Activated naive CD4-positive, alpha-beta T cell treated with anti-CD3 and anti-CD28 coated beads, Interleukin-2, amount 10 ng/mL, durations not matched to agents 7 days and 5 days (primary cell): ENCODE measurements around the gene BABAM1.

ENCODE experiments used
- CTCF ChIA-PET: fragments of 350-600 bp; sonication (Branson Sonifier 250); formaldehyde crosslinking; loops from one replicate; lab custom pipeline; 2021; ENCODE audit warnings: antibody characterized with exemption; lab: Charles Lee
- DNase-seq: peaks from one replicate; pipeline ENCODE4 v3.0.0-alpha.2; 2020
- H3K27ac Mint-ChIP-seq: one replicate; pipeline ENCODE4 v1.8.0; 2021; ENCODE audit warnings: mild to moderate bottlenecking, moderate library complexity, mixed read lengths
- H3K27me3 Mint-ChIP-seq: one replicate; pipeline ENCODE4 v1.8.0; 2021; ENCODE audit warnings: mild to moderate bottlenecking, mixed read lengths
- H3K36me3 Mint-ChIP-seq: one replicate; pipeline ENCODE4 v1.8.0; 2021; ENCODE audit warnings: mixed read lengths
- H3K4me1 Mint-ChIP-seq: one replicate; pipeline ENCODE4 v1.8.0; 2021; ENCODE audit warnings: mixed read lengths
- H3K4me3 Mint-ChIP-seq: one replicate; pipeline ENCODE4 v1.8.0; 2021; ENCODE audit warnings: mild to moderate bottlenecking, moderate library complexity, mixed read lengths
- H3K9me3 Mint-ChIP-seq: one replicate; pipeline ENCODE4 v1.8.0; 2021; ENCODE audit warnings: mixed read lengths

BABAM1 gene

GRCh38 chr19:17306285-17306714 lies 39.1 kb downstream of the BABAM1 start:
- Mint-ChIP-seq H3K9me3 (no peaks in the 10 kb centered on the region), H3K27ac (peak overlapping the region; percentile 85), H3K4me1 (peaks cover 72% of the 10 kb centered on the region), H3K36me3 (peaks cover 7% of the 10 kb centered on the region), H3K27me3 (no peaks in the 10 kb centered on the region), H3K4me3 (peak overlapping the region; percentile 89)
- CTCF ChIA-PET, result interaction anchor here (0.6 to 3.4 kb wide), 4 partner anchors 13 to 80 kb away, joined by 3 to 12 read pairs (median 4); no protein-coding TSS in a partner anchor
- DNase-seq, result no peak

DNA sequence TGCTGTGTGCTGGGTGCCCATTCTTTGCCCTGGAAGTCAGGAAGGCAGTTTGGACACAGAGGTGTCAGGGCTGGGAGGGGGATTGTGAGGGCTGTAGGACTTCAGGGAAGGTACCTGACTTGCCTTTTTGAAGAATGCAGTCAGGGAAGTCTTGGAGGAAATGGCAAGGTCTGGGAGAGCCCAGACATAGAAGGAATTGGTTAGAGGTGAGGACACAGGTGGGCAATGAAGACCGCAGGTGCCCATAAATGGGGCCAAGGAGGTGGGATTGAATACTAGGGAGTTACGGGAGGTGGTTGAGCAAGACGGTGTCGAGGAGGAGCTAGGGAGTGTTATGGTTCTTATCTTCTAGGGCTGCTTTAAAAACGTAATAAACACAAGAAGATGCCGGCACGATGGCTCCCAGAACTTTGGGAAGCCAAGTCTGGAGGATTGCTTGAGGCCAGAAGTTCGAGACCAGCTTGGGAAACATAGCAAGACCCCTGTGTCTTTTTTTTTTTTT lies 40.7 kb downstream of the BABAM1 start:
- Mint-ChIP-seq H3K27me3 (no peaks in the 10 kb centered on the region), H3K4me3 (peak overlapping the region; percentile 89), H3K4me1 (peaks cover 68% of the 10 kb centered on the region), H3K36me3 (peaks cover 13% of the 10 kb centered on the region), H3K9me3 (no peaks in the 10 kb centered on the region), H3K27ac (peak overlapping the region; percentile 50)
- DNase-seq, result no peak
- CTCF ChIA-PET, result interaction anchor here (3.4 kb wide), 1 partner anchor 78 kb away, joined by 12 read pairs; no protein-coding TSS in a partner anchor

GRCh38 chr19:17309198-17309964 lies 42.1 kb downstream of the BABAM1 start, which contains the start of gene DDA1:
DDA1 (plus strand) TSS chr19:17309563; CDS start chr19:17309655, 92 bp downstream.
- peak within 1 kb of the TSS; percentile 99 for H3K4me3 Mint-ChIP-seq
- H3K27ac Mint-ChIP-seq, result peak within 1 kb of the TSS; percentile 96
- H3K4me1 Mint-ChIP-seq, result peaks cover 60% of the 10 kb centered on the region
- DNase-seq, result peak; percentile 100
- CTCF ChIA-PET, result interaction anchor here (0.6 to 3.4 kb wide), 6 partner anchors 16 to 77 kb away, joined by 3 to 12 read pairs (median 5); no protein-coding TSS in a partner anchor
- no peaks in the 10 kb centered on the region for H3K27me3 Mint-ChIP-seq
- no peaks in the 10 kb centered on the region for H3K9me3 Mint-ChIP-seq
- H3K36me3 Mint-ChIP-seq, result peaks cover 19% of the 10 kb centered on the region

- no peak for DNase-seq
- Mint-ChIP-seq H3K27me3 (no peaks in the 10 kb centered on the region), H3K4me1 (peaks cover 54% of the 10 kb centered on the region), H3K27ac (peak overlapping the region; percentile 96), H3K36me3 (peaks cover 19% of the 10 kb centered on the region), H3K9me3 (no peaks in the 10 kb centered on the region), H3K4me3 (peak overlapping the region; percentile 99)
- CTCF ChIA-PET, result interaction anchor here (1.0 kb wide), 1 partner anchor 27 kb away, joined by 5 read pairs; no protein-coding TSS in a partner anchor
These were observed 42.8 kb downstream of the BABAM1 start for GRCh38 chr19:17309965-17310461.

DNA sequence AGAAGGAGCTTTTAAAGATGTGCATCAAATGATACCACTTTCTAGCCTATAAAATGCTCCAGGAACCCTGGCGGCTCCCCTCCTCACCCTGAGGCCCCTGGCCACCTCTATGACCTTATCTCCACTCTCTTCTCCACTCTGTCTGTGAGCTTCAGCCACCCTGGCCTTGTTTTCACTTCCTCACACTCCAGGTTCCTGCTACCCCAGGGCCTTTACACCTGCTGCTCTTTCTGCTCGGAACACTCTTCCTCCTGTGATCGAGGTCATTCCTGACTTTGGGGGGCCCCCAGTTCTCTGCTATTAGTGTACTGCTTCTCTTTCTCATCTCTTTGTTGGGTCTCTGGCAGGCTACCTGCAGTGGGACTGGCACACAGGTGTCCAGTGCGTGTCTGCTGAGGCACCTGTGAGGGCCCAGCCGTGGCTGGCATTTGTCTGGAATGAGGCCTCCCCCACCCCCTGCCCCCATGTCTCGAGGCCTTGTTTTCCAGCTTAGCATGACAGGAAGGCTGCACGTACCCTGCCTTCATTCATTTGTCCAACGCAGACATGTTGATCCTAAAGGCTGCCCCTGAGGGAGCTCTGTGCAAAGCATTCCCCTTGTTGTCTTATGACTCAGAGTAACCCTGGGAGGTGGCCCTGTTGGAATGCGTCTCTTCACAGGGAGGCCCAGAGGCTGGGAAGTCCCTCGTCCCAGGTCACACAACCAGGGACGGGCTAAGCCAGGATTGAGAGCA lies 44.4 kb downstream of the BABAM1 start:
- Mint-ChIP-seq H3K4me3 (peak overlapping the region; percentile 26), H3K4me1 (peaks cover 46% of the 10 kb centered on the region), H3K27ac (peak overlapping the region; percentile 65), H3K27me3 (no peaks in the 10 kb centered on the region), H3K36me3 (peaks cover 26% of the 10 kb centered on the region), H3K9me3 (no peaks in the 10 kb centered on the region)
- CTCF ChIA-PET, result no interaction called here
- no peak for DNase-seq

GRCh38 chr19:17312189-17313113 lies 45.2 kb downstream of the BABAM1 start:
- no peaks in the 10 kb centered on the region for H3K27me3 Mint-ChIP-seq
- CTCF ChIA-PET, result no interaction called here
- no peaks in the 10 kb centered on the region for H3K9me3 Mint-ChIP-seq
- no peak overlapping the region for H3K27ac Mint-ChIP-seq
- DNase-seq, result no peak
- H3K4me1 Mint-ChIP-seq, result peaks cover 39% of the 10 kb centered on the region
- no peak overlapping the region for H3K4me3 Mint-ChIP-seq
- peaks cover 26% of the 10 kb centered on the region for H3K36me3 Mint-ChIP-seq

DNA sequence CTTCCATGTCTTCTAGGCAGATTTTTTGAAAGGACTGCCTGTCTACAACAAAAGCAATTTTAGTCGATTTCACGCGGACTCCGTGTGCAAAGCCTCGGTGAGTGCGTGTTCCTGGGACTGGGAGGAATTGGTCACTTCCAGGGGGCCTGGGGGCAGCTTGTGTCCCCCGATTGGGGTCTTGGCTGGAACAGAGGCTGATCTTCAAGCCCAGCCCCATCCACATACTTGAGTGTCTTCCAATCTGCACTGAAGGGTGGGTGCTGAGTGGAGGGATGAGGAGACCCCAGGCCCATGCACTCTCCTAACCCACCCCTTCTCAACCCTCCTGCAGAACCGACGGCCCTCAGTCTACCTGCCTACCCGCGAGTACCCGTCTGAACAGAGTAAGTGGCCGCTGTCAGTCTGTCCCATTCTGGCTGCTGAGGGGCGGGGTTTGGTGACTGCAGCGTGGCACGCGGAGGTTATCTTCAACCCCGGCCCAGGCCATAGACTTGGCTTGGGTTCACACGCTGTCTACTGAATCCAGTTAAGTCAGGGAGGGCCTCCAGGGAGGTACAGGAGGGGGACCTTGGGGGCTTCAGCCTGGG lies 46.9 kb downstream of the BABAM1 start:
- peaks cover 30% of the 10 kb centered on the region for H3K4me1 Mint-ChIP-seq
- no peak overlapping the region for H3K4me3 Mint-ChIP-seq
- no peaks in the 10 kb centered on the region for H3K9me3 Mint-ChIP-seq
- H3K36me3 Mint-ChIP-seq, result peaks cover 24% of the 10 kb centered on the region
- DNase-seq, result no peak
- no peak overlapping the region for H3K27ac Mint-ChIP-seq
- CTCF ChIA-PET, result no interaction called here
- no peaks in the 10 kb centered on the region for H3K27me3 Mint-ChIP-seq

GRCh38 chr19:17318966-17319365 lies 51.7 kb downstream of the BABAM1 start:
- no peaks in the 10 kb centered on the region for H3K9me3 Mint-ChIP-seq
- H3K36me3 Mint-ChIP-seq, result peaks cover 33% of the 10 kb centered on the region
- CTCF ChIA-PET, result interaction anchor here (1.2 kb wide), 1 partner anchor 67 kb away, joined by 3 read pairs; no protein-coding TSS in a partner anchor

GRCh38 chr19:17319473-17320238 lies 52.4 kb downstream of the BABAM1 start:
- peaks cover 6% of the 10 kb centered on the region for H3K4me1 Mint-ChIP-seq
- H3K27me3 Mint-ChIP-seq, result no peaks in the 10 kb centered on the region
- H3K27ac Mint-ChIP-seq, result no peak overlapping the region
- no peak overlapping the region for H3K4me3 Mint-ChIP-seq
- CTCF ChIA-PET, result interaction anchor here (1.2 kb wide), 1 partner anchor 66 kb away, joined by 3 read pairs; no protein-coding TSS in a partner anchor
- peaks cover 29% of the 10 kb centered on the region for H3K36me3 Mint-ChIP-seq
- no peak for DNase-seq
- no peaks in the 10 kb centered on the region for H3K9me3 Mint-ChIP-seq

More at GRCh38 chr19:17318966-17319365, 51.7 kb downstream of the BABAM1 start:
- no peak for DNase-seq
- peaks cover 6% of the 10 kb centered on the region for H3K4me1 Mint-ChIP-seq
- H3K4me3 Mint-ChIP-seq, result no peak overlapping the region
- no peaks in the 10 kb centered on the region for H3K27me3 Mint-ChIP-seq
- H3K27ac Mint-ChIP-seq, result no peak overlapping the region

GRCh38 chr19:17320435-17320834 lies 53.2 kb downstream of the BABAM1 start:
- CTCF ChIA-PET, result no interaction called here
- H3K4me3 Mint-ChIP-seq, result no peak overlapping the region
- H3K9me3 Mint-ChIP-seq, result no peaks in the 10 kb centered on the region
- no peaks in the 10 kb centered on the region for H3K27me3 Mint-ChIP-seq
- H3K36me3 Mint-ChIP-seq, result peaks cover 27% of the 10 kb centered on the region
- H3K4me1 Mint-ChIP-seq, result peaks cover 6% of the 10 kb centered on the region
- DNase-seq, result no peak
- H3K27ac Mint-ChIP-seq, result no peak overlapping the region

DNA sequence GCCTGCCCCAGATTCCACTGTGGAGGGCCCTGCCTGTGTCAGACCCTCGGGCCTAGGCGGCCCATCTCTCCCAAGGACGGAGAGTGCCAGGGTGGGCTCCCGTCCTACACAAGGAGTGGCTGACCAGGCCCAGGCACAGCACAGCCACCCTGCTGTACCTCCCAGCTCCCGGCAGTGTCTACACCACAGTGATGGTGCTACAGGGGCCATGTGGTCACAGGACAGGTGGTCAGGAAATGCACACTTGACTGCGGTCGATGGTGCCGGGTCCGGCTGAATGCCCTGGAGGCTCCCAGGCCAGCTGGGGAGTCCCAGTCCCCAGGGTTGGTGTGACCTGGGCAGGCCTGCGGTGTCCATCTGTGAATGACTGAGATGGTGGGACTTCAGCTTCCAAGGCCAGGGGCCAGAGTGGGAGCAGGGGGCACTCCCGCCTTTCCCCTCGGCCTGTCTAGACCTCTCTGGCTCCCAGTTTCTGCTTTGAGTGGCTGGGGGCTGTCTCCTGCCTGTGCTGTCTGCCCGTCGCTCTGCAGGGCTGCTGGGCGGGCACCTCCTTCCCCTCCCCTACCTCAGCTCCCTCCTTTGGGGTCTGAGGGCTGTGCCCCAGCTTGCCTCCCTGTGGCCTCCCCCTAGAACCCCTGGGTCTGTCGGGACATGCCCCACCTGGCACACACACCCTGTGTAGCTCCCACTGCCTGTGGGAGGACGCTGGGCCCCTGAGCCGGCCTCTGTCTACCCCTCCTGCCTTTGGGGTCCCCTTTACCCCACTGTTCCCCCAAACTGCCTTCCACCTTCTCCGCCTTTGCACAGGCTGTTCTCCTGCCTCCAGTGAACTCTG lies 54.6 kb downstream of the BABAM1 start:
- CTCF ChIA-PET, result no interaction called here
- Mint-ChIP-seq H3K27ac (no peak overlapping the region), H3K9me3 (no peaks in the 10 kb centered on the region), H3K36me3 (peaks cover 20% of the 10 kb centered on the region), H3K4me3 (no peak overlapping the region), H3K27me3 (no peaks in the 10 kb centered on the region), H3K4me1 (peaks cover 2% of the 10 kb centered on the region)
- no peak for DNase-seq

DNA sequence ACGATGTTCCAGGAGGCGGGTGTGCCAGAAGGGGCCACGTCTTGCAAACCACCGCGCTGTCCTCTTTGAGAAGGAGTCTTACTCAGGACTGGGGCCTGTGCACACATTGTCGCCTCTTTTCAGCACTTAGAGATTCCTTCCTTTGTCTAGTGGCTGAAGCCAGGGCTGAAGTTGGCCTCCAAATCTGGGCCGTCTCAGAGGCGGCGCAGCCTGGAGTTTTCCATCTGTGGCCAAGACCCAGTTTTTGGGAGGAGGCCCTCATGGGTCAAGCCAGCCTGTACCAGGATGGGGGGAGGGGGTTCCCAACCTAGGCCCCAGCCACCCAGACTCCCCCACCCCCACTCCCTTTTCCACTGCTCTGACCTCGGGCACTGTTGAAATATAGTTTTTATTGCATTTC lies 55.6 kb downstream of the BABAM1 start:
- Mint-ChIP-seq H3K4me1 (peaks cover 4% of the 10 kb centered on the region), H3K27ac (peak overlapping the region; percentile 74), H3K9me3 (no peaks in the 10 kb centered on the region), H3K36me3 (peaks cover 20% of the 10 kb centered on the region), H3K4me3 (no peak overlapping the region), H3K27me3 (no peaks in the 10 kb centered on the region)
- CTCF ChIA-PET, result no interaction called here
- DNase-seq, result no peak
